Heart right ventricle (tissue), 16 donors: ENCODE measurements around the gene CDHR1. TPM values are rescaled to one million over a fixed set of nuclear protein-coding genes. Genes with fewer than 3 reads are reported as not detected.

ENCODE experiments used
- ATAC-seq, 8 donors: fragments of 200-7000 bp; cut with Tn5 transposase; one replicate each; pipeline ENCODE4 v1.9.1; 2020; ENCODE audit warnings: mild to moderate bottlenecking in 8 of 8, moderate library complexity in 8 of 8, moderate number of reproducible peaks in 1 of 8
- DNase-seq, 2 donors: peaks; one replicate each; pipeline ENCODE4 v3.0.0-alpha.2; 2020
- H3K27ac ChIP-seq, 10 donors: fragments of 200-600 bp; sonication (generic) in 2 of 10; one replicate each; pipeline versions ENCODE4 v1.5.0 to v1.8.0; 2020 to 2022; ENCODE audit warnings: mild to moderate bottlenecking in 3 of 10
- H3K27me3 ChIP-seq, 7 donors: fragments of 200-600 bp; one replicate each; pipeline ENCODE4 v1.8.0; 2021 to 2022; ENCODE audit warnings: mild to moderate bottlenecking in 2 of 7
- H3K36me3 ChIP-seq, 9 donors: fragments of 200-600 bp; sonication (generic) in 1 of 9; one replicate each; pipeline versions ENCODE4 v1.5.0 to v1.8.0; 2020 to 2022; ENCODE audit warnings: mild to moderate bottlenecking in 2 of 9
- H3K4me1 ChIP-seq, 9 donors: fragments of 200-600 bp; sonication (generic) in 1 of 9; one replicate each; pipeline versions ENCODE4 v1.5.0 to v1.8.0; 2020 to 2022; ENCODE audit warnings: mild to moderate bottlenecking in 4 of 9
- H3K4me3 ChIP-seq, 10 donors: fragments of 200-600 bp; sonication (generic) in 2 of 10; one replicate each; pipeline versions ENCODE4 v1.5.0 to v1.8.0; 2020 to 2022; ENCODE audit warnings: mild to moderate bottlenecking in 7 of 10, moderate library complexity in 2 of 10
- H3K9me3 ChIP-seq, 11 donors: fragments of 200-600 bp in 10 of 11; sonication (generic) in 2 of 11; one replicate each; pipeline versions ENCODE4 v1.5.0 to v1.8.0; 2013 to 2022; ENCODE audit warnings: mild to moderate bottlenecking in 2 of 11, control low read depth in 1 of 11, moderate library complexity in 1 of 11
- CTCF ChIP-seq, 9 donors: fragments of 200-600 bp; sonication (generic) in 2 of 9; IDR thresholded peaks; one replicate each; pipeline versions ENCODE4 v1.5.0 to v1.8.0; 2021 to 2022; ENCODE audit warnings: antibody characterized with exemption in 9 of 9, mild to moderate bottlenecking in 5 of 9, moderate library complexity in 1 of 9
- WGBS, 2 donors: extraction: QIAGEN DNeasy Blood & Tissue Kit; methylation state at CpG; one replicate each; pipeline ENCODE4 v1.1.7; 2013; ENCODE audit warnings: inconsistent platforms in 1 of 2; 5-methylcytosine and 5-hydroxymethylcytosine counted together
- intact Hi-C, 10 donors: fragments of 100-400 bp; cut with DNase I; formaldehyde crosslinking; loops; one replicate each; pipeline versions ENCODE4 v1.11.1 to v1.14.2; 2022
- polyA plus RNA-seq, 2 donors: library from polyadenylated mRNA; stranded (reverse); fragments of 200-250 nt; gene quantifications; one replicate each; pipeline ENCODE4 v1.2.3, GENCODE V29; 2013
- total RNA-seq, 10 donors: library from RNA; stranded (reverse); fragmentation: NEBNext Ultra II Directional in 3 of 10; extraction: Animal tissue kit (Norgen Biotek cat#: 25700) in 3 of 10; gene quantifications; one replicate each; pipeline versions ENCODE4 v1.2.1 to v1.2.4, GENCODE V29; 2021 to 2023
- donor health status: Arrhythmogenic right ventricular cardiomyopathy.
- donor health status: ischemic (EF 13 %, LVEDD 7.1; RV severe dilation, severe dysfunction).
- donor health status: healthy with polysubstance abuse.
- donor health status: DM: no; HTN: yes; CAD: no.
- donor health status: DM: no; HTN: no; CAD: no.
- donor health status: ischemic (EF 25% LVEDD 6.9; RV normal size, moderate dysfunction).
- donor health status: ischemic (EF 25% LVEDD 5.7; RV mildly dilated, moderate dysfunction).
- donor health status: healthy.
- donor health status: DM: yes; HTN: yes; CAD: no.
- donor health status: Ischemic cardiomyopathy.
- donor health status: ischemic (EF 35%, LVEDD 5.7; RV mildly dilated, moderate dysfunction).
- donor health status: nonischemic (EF 11% LVEDD 7.7; RV severe dilation, severe dysfunction).
- donor health status: DM: yes; HTN: yes; CAD: no.
- donor health status: PGD.
- donor health status: ischemic (EF 29% LVEDD 5.4; RV normal size, mild dysfunction).
- donor health status: nonischemic (EF 23%, LVEDD 6.1; RV moderate dilation, normal function).

Gene CDHR1
- total and polyA plus RNA-seq, 12 donors, result 0.12 to 1.3 (median 0.39) TPM

- 81 to 83% methylated on average over 2 of the region's 2 CpGs for WGBS, 2 donors
- Histone ChIP-seq H3K27me3 (peaks cover 0 to 23% (median 16%) of the 10 kb centered on the region in 7 donors), H3K4me3 (no peak overlapping the region), H3K36me3 (peaks cover 0 to 29% (median 19%) of the 10 kb centered on the region in 9 donors), H3K4me1 (peaks cover 0 to 8% (median 0%) of the 10 kb centered on the region in 9 donors), H3K27ac (no peak overlapping the region), H3K9me3 (no peaks in the 10 kb centered on the region)
- DNase-seq (no peak), ATAC-seq (no peak)
- no peak for TF ChIP-seq CTCF (IDR thresholded peaks at IDR 0.05)
- intact Hi-C loops, result loop anchor here in 1 of 10 donors (5.0 kb wide), 1 partner anchor 44 kb away; no protein-coding TSS in a partner anchor
Observed at GRCh38 chr10:84158061-84158460, 36.3 kb upstream of the CDHR1 start.

- H3K27me3 ChIP-seq, result peaks cover 0 to 25% (median 20%) of the 10 kb centered on the region in 7 donors
- peaks cover 0 to 24% (median 15%) of the 10 kb centered on the region in 9 donors for H3K36me3 ChIP-seq
- intact Hi-C loops, result loop anchor here in 1 of 10 donors (5.0 kb wide), 1 partner anchor 44 kb away; no protein-coding TSS in a partner anchor
- no peaks in the 10 kb centered on the region for H3K9me3 ChIP-seq
- ATAC-seq, result no peak
- no peak overlapping the region for H3K4me3 ChIP-seq
- H3K4me1 ChIP-seq, result peaks cover 0 to 8% (median 0%) of the 10 kb centered on the region in 9 donors
- no peak overlapping the region for H3K27ac ChIP-seq
- 83 to 84% methylated on average over 4 of the region's 4 CpGs for WGBS, 2 donors
- no peak for DNase-seq
- TF ChIP-seq CTCF (IDR thresholded peaks at IDR 0.05), result no peak
Observed at GRCh38 chr10:84158550-84158949, 35.8 kb upstream of the CDHR1 start.

- peaks cover 0 to 27% (median 21%) of the 10 kb centered on the region in 7 donors for H3K27me3 ChIP-seq
- 30 to 31% methylated on average over 9 of the region's 9 CpGs for WGBS, 2 donors
- H3K4me1 ChIP-seq, result peaks cover 0 to 8% (median 0%) of the 10 kb centered on the region in 9 donors
- no peak for TF ChIP-seq CTCF (IDR thresholded peaks at IDR 0.05)
- no peak overlapping the region for H3K27ac ChIP-seq
- peaks cover 0 to 18% (median 8%) of the 10 kb centered on the region in 9 donors for H3K36me3 ChIP-seq
- ATAC-seq, result no peak
- H3K4me3 ChIP-seq, result no peak overlapping the region
- intact Hi-C loops, result loop anchor here in 1 of 10 donors (5.0 kb wide), 1 partner anchor 43 kb away; no protein-coding TSS in a partner anchor
- DNase-seq, result no peak
- no peaks in the 10 kb centered on the region for H3K9me3 ChIP-seq
Observed at GRCh38 chr10:84159076-84159685, 35.2 kb upstream of the CDHR1 start.

- no peak for ATAC-seq
- DNase-seq, result no peak
- H3K4me3 ChIP-seq, result no peak overlapping the region
- 49 to 55% methylated on average over 6 of the region's 6 CpGs for WGBS, 2 donors
- H3K4me1 ChIP-seq, result peaks cover 0 to 8% (median 0%) of the 10 kb centered on the region in 9 donors
- intact Hi-C loops, result no loop called here
- H3K36me3 ChIP-seq, result peaks cover 0 to 2% (median 0%) of the 10 kb centered on the region in 9 donors
- H3K27ac ChIP-seq, result no peak overlapping the region
- H3K9me3 ChIP-seq, result no peaks in the 10 kb centered on the region
- no peak for TF ChIP-seq CTCF (IDR thresholded peaks at IDR 0.05)
- peaks cover 0 to 38% (median 29%) of the 10 kb centered on the region in 7 donors for H3K27me3 ChIP-seq
Observed at GRCh38 chr10:84160663-84161362, 33.5 kb upstream of the CDHR1 start.
